GM19328 (cell line): ENCODE measurements around the gene BANK1.

Source experiments
- ATAC-seq: cut with Tn5 transposase; IDR thresholded peaks from one replicate; pipeline ENCODE4 v1.9.1; 2021; ENCODE audit warnings: mild to moderate bottlenecking, moderate library complexity; ENCODE audit not compliant: unreplicated experiment

The BANK1 gene

DNA sequence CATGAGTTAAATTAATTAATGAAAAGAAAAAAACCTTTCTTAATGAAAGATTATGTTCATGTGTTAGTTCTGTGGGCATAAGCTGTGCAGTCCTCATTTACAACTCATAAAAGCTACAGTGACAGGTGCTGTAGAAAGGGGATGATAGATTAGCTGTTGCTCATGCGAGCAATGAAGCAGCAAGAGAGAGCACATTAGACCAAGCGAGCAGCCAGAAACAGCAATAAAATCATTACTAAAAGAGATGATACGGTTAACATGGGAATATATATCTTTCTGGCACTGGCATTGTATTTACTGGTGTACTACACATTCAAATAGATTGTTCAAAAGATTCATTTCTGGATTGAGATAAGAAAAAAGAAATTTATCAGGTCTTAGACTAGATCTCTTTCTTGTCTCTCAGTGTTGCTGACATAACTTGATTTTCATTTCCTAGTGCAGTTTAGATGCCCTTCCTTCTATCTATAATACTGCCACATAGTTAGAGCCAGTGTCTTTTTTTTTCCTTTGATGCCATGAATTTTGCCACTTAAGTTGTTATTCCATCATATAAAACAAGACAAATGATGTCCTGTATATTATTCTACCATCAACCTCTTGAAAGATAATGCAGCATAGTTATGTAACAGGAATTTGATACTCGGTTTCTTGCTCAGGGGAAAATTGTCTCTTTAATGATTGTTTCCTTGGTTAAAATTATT lies 164.6 kb downstream of the BANK1 start:
- no peak for ATAC-seq

DNA sequence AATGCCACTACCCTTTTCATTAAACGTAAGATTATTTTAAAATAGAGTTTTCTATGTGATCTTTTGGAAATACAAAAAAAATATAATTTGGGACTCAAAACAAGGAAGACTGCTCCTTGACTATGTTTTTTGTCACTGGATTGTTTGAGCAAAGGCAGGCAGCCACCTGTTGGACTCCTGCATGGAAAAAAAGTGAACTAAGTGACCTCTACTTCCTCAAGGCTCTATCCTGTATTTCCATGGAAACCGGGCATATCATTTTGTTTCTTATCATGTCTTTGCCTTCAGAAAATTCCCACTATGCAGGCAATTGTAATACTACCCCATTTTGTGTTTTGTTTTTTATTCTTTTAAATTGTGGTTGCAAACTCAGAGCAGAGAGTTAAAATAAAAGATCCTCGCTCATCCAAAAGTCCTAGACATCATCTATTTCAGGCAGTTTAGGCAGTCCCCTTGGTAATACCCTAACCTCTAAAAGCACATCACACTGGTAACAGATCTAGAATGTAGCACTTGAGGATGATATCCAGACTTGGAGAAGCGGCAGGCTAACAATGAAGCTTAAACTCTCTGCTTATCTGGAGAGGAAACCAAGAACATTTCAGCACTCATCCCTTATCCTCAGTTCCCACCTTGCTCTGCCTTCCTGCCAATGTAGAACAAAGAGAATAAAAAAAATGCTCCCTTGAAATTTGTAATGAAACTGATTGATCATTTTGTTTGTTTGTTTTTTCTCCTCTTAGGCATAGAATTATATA lies 165.7 kb downstream of the BANK1 start:
- ATAC-seq, result no peak

DNA sequence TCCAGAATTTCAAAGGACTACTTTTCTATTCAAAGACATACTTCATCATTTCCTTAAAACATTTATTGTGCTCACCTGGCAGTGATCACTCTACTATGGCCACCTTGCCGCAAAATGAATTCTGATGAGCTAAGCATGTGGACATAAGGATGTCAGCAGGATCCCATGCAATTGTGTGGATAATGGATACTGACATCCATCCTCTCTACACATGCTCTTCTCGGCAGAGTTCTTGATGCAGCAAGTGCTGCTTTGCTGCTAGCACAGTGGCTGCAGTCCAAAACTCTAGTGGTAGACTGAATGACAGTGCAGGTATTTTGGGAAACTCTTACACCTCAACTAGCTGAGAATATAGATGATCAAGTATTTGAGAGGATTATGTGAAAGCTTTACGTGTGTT lies 168.0 kb downstream of the BANK1 start:
- ATAC-seq, result no peak

DNA sequence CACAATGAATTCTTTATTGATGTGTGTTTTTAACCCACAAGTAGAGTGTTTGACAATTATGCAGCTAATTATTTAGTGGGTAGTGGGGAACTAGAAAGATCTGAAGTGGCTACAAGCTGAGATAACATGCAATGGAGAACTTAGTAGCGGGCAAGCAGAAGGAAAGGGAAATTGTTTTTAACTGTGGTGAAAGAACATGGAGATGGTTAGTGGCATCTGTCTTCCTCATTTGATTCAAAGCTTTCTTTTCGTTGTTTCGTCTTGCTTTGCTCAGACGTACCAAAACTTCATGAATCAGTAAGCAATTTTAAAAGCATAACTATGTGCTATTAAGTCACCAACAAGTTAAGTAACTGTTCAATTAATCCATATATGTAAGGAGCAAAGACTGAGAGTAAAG lies 169.9 kb downstream of the BANK1 start:
- no peak for ATAC-seq

DNA sequence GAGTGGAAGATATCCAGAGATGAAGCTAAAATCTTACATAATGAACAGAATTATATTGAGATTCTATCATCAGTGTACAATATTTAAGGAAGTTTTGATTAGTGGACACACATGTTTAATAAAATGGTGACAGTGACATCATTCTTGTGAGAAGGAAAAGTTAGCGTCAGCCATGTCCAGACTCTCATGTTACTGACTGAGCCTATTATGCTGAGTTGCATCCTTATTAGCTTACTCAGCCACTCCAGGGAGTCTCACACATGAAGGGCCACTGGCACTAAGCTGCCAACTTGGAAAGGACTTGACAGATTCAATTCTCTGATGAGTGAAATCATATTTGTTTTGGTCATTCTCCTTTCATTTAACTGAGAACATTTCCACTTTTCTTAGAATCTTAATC lies 170.6 kb downstream of the BANK1 start:
- ATAC-seq, result no peak

DNA sequence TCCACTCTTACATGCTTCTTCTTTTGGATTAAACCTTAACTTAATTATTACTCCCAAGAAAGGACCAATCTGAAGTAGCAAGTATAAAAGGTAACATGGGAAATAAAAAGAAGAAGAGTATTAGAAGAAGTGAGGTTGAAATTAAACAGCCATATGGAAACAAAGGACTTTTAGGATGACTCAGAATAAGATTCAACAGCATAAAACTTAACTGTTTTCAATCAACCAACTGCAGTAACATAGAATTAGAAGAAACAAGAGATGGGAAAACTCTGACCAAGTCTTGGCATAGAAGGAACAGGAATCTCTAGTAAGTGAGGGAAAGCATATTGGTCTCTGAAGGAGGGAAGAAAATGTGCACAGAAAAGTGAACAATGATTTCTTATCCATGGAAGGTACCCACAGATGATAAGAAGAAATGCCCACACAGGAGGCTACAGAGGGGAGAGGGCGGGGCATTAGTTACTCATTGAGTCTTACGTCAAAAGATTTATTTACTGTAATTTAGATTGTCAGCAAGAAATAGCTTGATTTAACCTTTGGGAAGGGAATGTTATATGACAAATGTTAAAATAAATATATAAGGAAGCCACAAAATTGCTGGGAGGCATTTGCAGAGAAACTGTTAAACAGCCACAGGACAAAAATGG lies 177.3 kb downstream of the BANK1 start:
- no peak for ATAC-seq

DNA sequence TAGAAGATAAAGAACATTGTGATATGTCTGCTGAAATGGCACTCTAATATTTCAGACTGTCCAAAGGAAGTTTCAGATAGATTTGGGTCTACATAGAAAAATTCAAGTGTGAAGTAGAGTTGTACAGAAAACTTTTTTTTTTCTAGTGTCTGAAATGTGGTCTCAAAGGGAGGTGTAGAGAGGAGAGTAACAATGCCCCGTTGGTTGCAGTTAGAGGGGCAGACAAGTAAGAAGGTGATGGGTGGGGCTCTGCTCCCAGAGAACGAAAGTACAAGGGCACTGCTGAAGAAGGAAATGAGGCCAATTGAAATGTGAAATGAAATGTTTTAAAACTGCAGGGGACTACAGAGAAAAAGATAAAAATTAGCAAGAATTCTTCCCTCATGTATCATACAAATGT lies 177.8 kb downstream of the BANK1 start:
- no peak for ATAC-seq

DNA sequence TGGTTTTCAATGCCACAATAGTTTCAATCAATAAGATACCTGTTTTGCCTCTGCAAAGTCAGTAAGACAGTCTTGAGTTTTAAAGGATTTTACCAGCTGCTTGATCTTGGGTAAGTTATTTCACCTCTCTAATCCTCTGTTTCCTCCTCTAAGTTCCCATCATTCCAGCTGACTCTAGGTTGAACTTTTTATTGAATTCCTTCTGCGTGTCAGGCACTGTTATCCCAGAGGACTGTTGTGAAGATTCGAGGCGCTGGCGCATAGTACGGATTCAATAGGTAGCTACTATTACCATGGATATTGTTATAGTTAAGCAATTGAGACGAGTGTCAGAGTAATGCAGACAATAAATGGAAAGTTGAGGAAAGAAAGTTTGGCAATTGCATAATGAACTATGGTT lies 179.4 kb downstream of the BANK1 start:
- no peak for ATAC-seq

DNA sequence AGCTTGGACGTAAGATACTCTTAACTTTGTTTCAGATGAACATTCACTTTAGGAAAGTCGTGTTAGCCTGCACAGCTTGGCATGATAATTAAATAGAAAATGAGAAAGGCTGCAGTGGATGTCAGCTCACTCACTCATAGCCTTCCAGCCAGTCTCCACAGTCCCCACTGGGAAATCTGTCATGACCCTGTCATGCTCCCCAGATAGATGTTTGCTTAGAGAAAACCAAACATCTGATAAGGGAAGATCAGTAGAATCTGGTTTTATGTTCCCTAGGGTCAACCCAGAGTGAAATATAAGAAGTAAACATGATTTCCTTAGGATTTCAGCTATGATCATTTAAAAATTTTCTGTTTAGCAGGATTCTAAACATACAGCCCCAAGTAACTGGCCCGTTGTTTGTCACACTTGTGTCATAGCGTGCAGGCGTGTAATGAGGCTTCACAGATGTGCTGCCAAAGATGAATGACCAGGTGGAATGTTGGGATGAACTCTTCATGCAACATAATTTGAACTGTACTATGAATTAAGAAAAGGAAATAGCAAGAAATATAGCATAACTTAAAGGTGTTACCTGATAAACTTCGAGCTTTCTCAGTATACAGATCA lies 180.1 kb downstream of the BANK1 start:
- no peak for ATAC-seq

DNA sequence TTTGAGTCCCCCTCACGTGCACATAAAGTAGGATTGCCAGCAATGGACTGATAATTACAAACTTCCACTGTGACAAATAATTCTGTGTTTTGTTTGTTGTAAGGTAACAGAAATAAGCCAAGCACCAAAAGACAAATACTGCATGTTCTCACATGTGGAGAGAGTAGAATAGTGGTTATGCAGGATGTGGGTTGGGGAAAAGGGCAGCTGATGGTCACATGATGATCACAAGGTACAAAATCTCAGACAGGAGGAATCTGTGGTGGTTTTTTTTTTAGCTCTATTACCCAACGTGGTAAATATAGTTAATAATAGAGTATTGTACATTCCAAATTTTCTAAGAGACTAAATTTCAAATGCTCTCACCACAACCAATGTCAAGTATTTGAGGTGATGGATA lies 182.3 kb downstream of the BANK1 start:
- ATAC-seq, result no peak

DNA sequence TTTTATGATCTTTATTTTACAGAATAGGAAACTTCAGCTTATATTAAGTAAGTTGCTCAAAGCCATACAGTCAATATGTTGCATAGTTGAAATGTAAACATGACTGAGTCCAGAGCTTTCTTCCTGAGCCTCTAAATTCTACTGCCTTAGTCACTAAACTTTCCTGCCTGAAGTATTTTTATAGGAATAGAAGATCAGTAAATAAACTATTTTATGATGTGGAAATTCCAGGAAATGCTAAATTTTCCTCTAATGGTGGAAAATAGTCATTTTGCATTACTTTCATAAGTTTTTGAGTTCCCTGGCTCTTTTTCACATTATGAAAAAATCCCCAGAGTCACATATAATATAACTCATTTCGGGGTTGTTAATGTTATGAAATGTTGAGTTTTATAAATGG lies 182.8 kb downstream of the BANK1 start:
- ATAC-seq, result no peak

DNA sequence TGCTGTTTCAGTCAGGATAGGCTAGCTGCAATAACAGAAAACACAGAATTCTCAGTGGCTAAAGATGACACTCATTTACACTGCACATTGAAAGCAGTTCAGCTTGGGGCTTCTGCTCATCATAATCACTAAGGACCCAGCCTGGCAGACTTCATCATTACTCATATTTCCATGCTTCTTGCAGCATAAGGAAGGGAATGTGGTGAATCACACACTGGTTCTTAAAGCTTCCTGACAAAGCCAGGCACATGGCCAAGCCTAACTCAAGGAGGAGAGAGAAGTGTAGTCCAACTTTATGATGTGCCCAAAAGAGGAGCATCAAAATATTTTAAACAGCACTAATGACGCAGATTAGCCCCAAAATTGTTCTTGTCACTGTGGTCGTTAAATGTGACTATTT lies 186.5 kb downstream of the BANK1 start:
- no peak for ATAC-seq

DNA sequence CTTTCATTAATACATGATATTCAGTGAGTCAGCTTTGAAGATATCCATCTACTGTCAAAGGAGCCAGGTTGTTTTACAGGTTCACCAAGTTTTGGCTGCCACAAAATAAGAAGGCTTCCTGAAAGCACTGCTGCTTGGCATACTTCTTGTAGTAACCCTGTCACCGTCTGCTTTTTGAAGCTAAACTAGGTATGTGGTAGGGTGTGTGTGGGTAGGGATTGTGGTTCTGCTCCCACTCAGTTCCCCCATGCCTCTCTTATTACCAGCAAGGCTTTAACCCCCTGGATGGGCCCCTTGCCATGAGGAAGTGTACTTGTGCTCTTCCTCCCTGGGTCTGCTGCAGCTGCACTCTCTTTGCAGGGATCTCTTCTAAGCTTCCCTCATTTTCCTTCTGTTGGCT lies 191.2 kb downstream of the BANK1 start:
- no peak for ATAC-seq

DNA sequence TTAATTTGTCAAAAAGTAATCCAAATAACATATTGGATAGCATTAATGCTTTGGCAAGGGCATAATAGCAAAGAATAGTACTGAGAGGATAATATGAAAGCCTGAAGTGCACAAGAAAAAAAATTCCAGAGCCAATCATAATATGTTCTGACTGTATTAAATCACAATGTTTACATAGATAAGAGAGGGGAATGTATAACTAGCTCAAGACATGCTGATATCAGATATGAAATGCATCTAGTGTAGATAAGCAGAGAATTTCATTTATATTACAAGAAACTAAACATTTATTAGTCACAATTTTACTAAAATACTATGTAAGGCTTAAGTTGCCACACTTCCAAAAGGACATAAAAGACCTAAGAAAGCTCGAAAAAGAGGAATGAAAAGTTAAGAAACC lies 193.3 kb downstream of the BANK1 start:
- no peak for ATAC-seq

DNA sequence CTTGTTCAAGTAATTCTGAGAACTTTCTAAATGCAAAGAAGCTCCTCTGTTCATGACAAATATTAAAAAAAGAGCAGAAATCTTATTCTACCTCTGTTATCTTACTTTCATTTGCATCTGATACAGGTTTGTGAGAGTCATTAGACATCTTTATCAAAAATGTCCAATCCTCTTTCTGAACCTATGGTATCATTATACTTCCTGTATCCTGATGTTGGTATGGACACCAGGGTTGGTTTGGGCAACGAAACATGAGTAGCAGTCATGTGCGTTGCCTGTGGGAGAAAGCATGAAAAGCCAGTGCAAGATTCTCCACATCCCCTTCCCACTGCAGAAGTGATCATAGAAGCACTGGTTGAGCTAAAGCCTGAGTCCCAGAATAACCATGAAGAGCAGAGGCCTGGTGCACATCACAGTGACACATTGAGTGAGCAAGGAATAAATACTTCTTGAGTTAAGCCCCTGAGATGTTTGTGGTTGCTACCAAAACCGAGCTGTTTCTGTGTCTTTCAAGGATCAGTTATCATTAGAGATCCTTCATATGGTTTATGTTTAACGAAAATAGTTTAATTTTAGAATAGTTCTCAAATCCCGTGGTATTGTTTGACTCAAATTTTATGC lies 197.2 kb downstream of the BANK1 start:
- ATAC-seq, result no peak

DNA sequence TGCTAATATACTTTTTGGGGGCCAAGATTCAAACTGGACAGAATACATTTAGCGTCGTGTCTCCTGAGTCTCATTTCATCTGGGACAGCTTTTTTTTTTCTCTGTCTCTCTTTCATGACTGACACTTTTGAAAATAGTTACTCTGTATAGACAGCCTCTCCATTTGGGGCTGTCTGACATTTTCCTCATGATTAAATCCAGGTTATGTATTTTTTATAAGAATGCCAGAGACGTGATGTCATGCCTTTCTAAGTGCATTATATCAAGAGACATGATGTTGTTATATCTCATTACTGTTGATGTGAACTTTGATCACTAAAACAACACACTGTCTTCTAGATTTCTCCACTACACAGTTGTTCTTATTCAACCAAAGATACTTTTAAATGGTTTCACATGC lies 199.0 kb downstream of the BANK1 start:
- ATAC-seq, result no peak

DNA sequence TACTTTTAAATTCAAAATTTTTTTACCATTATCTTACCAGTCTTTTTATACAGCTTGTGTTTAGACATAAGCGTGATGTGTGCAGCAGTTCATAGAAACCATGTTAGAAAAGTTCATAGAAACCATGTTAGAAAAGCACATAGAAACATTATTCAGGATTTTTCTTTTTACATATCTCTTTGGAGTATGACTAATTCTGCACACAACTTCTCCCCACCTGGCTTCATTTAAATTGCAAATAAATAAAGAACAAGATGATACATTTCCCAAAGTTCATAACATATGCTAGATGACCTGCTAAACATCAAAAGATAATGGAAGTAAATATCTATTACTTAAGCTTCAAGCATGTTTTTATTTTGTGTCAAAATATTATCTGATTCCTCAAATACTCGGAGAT lies 201.9 kb downstream of the BANK1 start:
- no peak for ATAC-seq

DNA sequence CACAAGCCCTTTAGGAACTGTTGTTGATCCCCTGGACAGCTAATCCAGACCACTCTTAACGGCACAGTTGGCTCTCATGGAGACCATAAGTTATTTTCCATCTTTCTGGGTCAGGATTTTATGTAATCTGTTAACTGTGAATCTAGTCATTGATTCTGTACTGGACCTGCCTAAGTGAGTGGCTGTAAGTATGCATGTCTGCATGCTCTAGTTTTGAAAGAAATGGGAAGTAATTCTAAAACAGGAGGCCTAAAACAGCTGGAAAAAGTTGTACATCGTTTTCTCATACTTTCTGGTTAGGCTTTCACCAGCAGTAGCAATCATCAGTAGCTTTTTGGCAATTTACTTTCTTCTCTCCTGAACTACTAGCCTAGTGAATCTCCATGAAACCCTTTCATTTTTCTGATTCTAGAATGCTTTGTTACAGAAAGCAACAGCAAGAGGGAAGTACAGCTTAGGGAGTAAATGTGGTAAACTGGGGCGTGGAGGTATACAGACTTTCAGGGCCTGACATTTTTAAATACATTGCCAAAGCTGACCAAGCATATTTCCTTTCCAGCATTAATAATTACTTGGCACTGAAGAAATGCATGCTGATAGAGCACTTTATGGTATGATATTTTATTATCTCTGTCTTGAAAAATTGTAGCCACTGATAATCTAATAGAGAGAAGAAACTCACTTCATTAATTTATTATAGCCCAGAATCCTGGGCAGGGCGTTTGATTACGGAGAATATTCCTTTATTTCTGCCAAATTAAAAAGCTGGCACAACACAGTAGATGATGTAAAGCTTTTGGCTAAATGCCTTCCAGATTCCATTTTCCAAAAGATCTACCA lies 202.7 kb downstream of the BANK1 start:
- no peak for ATAC-seq

DNA sequence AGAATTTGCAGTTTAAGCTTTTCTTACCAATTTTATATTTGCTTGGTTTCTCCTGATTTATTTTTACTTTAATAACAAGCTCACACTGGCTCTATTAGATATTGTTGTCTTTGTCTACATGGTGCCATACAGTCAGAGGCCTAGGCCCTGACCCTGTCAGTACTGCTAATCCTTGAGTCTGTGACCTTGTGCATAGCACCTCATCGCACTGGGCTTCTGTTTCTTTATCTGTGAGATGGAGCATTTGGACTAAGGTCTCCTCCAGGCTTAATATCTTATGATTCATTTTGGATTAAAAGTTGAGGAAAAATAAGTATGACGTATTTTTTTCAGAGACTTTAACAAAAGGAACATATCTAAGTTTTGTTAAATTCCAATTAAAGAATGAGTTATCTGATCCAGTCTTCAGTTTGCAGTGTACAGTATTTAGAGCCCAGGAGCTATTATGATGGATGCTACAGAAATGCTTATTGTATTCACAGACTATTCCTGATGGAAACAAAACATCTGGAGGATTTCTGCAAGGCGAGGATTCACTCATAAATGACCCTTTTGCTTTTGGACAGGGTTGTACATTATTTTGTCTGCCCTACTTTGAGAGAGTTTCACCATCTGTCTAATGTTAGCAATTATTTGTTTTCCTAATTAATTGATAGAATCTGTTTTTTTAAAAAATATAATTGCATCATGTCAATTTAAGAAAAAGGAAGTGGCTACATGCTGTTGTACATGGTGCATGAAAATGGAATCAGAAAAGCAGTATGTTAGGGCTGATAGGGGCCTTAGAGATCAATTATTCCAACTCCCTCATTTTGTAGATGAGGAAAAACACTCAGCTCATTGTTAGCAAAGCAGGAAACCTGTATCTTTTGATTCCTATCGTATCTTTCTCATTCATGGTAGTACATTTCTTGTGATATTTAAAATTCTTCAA lies 203.6 kb downstream of the BANK1 start:
- no peak for ATAC-seq
